T-helper 17 cell (primary cell): Measurements from ENCODE around the gene ADAMTS4. TPM values are rescaled to one million over a fixed set of nuclear protein-coding genes. Genes with fewer than 3 reads are reported as not detected.

Experiments
- ATAC-seq: fragments of 150-1000 bp; cut with Tn5 transposase; 2 replicates; pipeline ENCODE4 v1.10.0; 2021; ENCODE audit warnings: mild to moderate bottlenecking, moderate library complexity
- DNase-seq, 3 donors: peaks; one replicate each; pipeline versions ENCODE4 v3.0.0 to v3.0.0-alpha.2; 2020 to 2021
- H3K9me3 ChIP-seq: one replicate; pipeline ENCODE4 v1.7.0; 2013; ENCODE audit warnings: low read length, mild to moderate bottlenecking; ENCODE audit not compliant: control insufficient read depth, poor library complexity, severe bottlenecking
- H3K27ac Mint-ChIP-seq: one replicate; pipeline ENCODE4 v1.8.0; 2022; ENCODE audit warnings: mild to moderate bottlenecking, moderate library complexity, mixed read lengths
- H3K27me3 Mint-ChIP-seq: one replicate; pipeline ENCODE4 v1.8.0; 2022; ENCODE audit warnings: mixed read lengths
- H3K36me3 Mint-ChIP-seq: one replicate; pipeline ENCODE4 v1.8.0; 2022; ENCODE audit warnings: low read depth, mixed read lengths
- H3K4me1 Mint-ChIP-seq: one replicate; pipeline ENCODE4 v1.8.0; 2022; ENCODE audit warnings: mild to moderate bottlenecking, mixed read lengths
- H3K4me3 Mint-ChIP-seq: one replicate; pipeline ENCODE4 v1.8.0; 2022; ENCODE audit warnings: mild to moderate bottlenecking, moderate library complexity, mixed read lengths
- total RNA-seq, 4 donors: library from RNA in 2 of 4; stranded (reverse) in 2 of 4; gene quantifications; one replicate each; pipeline ENCODE4 v1.2.3 and lab custom pipeline; 2022 to 2026

The ADAMTS4 gene
- total RNA-seq (under 1 TPM; 0.31 to 0.77 TPM), total RNA-seq (lab: John Stamatoyannopoulos, UW) (0.93 to 2.0 reads per million in 2 donors)

- ATAC-seq (no peak), DNase-seq (no peak)
- no peaks in the 10 kb centered on the region for H3K9me3 ChIP-seq
- Mint-ChIP-seq H3K27me3 (no peaks in the 10 kb centered on the region), H3K27ac (no peak within 1 kb of the TSS), H3K36me3 (no peaks in the 10 kb centered on the region), H3K4me3 (peak within 1 kb of the TSS; percentile 25), H3K4me1 (peaks cover 25% of the 10 kb centered on the region)
Measured at GRCh38 chr1:161198897-161199431, at the start of gene ADAMTS4. Gene ADAMTS4, minus strand, starts transcription at chr1:161199054. Its CDS starts 427 bp downstream, at chr1:161198627.

- no peak for DNase-seq
- H3K9me3 ChIP-seq = no peaks in the 10 kb centered on the region
- H3K27me3 Mint-ChIP-seq = peaks cover 27% of the 10 kb centered on the region
- ATAC-seq = no peak
- no peak overlapping the region for H3K27ac Mint-ChIP-seq
- peaks cover 3% of the 10 kb centered on the region for H3K4me1 Mint-ChIP-seq
- H3K36me3 Mint-ChIP-seq = peaks cover 12% of the 10 kb centered on the region
- H3K4me3 Mint-ChIP-seq = no peak overlapping the region
Measured at GRCh38 chr1:161244888-161245287, 46.0 kb upstream of the ADAMTS4 start.

- peaks cover 3% of the 10 kb centered on the region for H3K4me1 Mint-ChIP-seq
- H3K4me3 Mint-ChIP-seq = no peak overlapping the region
- H3K27ac Mint-ChIP-seq = no peak overlapping the region
- H3K9me3 ChIP-seq = no peaks in the 10 kb centered on the region
- ATAC-seq (no peak), DNase-seq (no peak)
- H3K27me3 Mint-ChIP-seq = peaks cover 40% of the 10 kb centered on the region
- H3K36me3 Mint-ChIP-seq = peaks cover 12% of the 10 kb centered on the region
Measured at GRCh38 chr1:161242313-161242712, 43.5 kb upstream of the ADAMTS4 start.

- no peak for ATAC-seq
- H3K27ac Mint-ChIP-seq = no peak overlapping the region
- DNase-seq = no peak
- H3K4me1 Mint-ChIP-seq = peaks cover 3% of the 10 kb centered on the region
- no peaks in the 10 kb centered on the region for H3K9me3 ChIP-seq
- H3K4me3 Mint-ChIP-seq = no peak overlapping the region
- H3K27me3 Mint-ChIP-seq = peaks cover 37% of the 10 kb centered on the region
- peaks cover 12% of the 10 kb centered on the region for H3K36me3 Mint-ChIP-seq
Measured at GRCh38 chr1:161241682-161242081, 42.8 kb upstream of the ADAMTS4 start.

GRCh38 chr1:161238039-161238473 is 39.2 kb upstream of the ADAMTS4 start, which contains the start of gene NR1I3:
Gene NR1I3, minus strand, starts transcription at chr1:161238203. Its CDS starts 1,638 bp downstream, at chr1:161236565.
- no peak for ATAC-seq
- H3K4me3 Mint-ChIP-seq = no peak within 1 kb of the TSS
- DNase-seq = no peak

GRCh38 chr1:161235957-161236775 is 37.3 kb upstream of the ADAMTS4 start:
- Mint-ChIP-seq H3K27ac (no peak overlapping the region), H3K36me3 (peaks cover 6% of the 10 kb centered on the region), H3K27me3 (peaks cover 24% of the 10 kb centered on the region), H3K4me1 (no peaks in the 10 kb centered on the region), H3K4me3 (no peak overlapping the region)
- H3K9me3 ChIP-seq = no peaks in the 10 kb centered on the region
- DNase-seq (no peak), ATAC-seq (no peak)

More at GRCh38 chr1:161238039-161238473, 39.2 kb upstream of the ADAMTS4 start, which contains the start of gene NR1I3:
- H3K27ac Mint-ChIP-seq = no peak within 1 kb of the TSS
- H3K36me3 Mint-ChIP-seq = peaks cover 12% of the 10 kb centered on the region
- H3K27me3 Mint-ChIP-seq = peaks cover 33% of the 10 kb centered on the region
- H3K4me1 Mint-ChIP-seq = peaks cover 3% of the 10 kb centered on the region
- H3K9me3 ChIP-seq = no peaks in the 10 kb centered on the region

GRCh38 chr1:161233102-161233501 is 34.2 kb upstream of the ADAMTS4 start:
- Mint-ChIP-seq H3K4me1 (no peaks in the 10 kb centered on the region), H3K27me3 (peaks cover 2% of the 10 kb centered on the region), H3K4me3 (no peak overlapping the region), H3K27ac (peak overlapping the region; percentile 16), H3K36me3 (no peaks in the 10 kb centered on the region)
- no peaks in the 10 kb centered on the region for H3K9me3 ChIP-seq
- DNase-seq (no peak), ATAC-seq (no peak)

GRCh38 chr1:161230762-161231161 is 31.9 kb upstream of the ADAMTS4 start:
- H3K27me3 Mint-ChIP-seq = no peaks in the 10 kb centered on the region
- H3K9me3 ChIP-seq = no peaks in the 10 kb centered on the region
- H3K4me1 Mint-ChIP-seq = peaks cover 19% of the 10 kb centered on the region
- no peak for DNase-seq
- H3K27ac Mint-ChIP-seq = no peak overlapping the region
- ATAC-seq = no peak
- H3K4me3 Mint-ChIP-seq = no peak overlapping the region
- H3K36me3 Mint-ChIP-seq = peaks cover 2% of the 10 kb centered on the region

- no peaks in the 10 kb centered on the region for H3K27me3 Mint-ChIP-seq
- no peak overlapping the region for H3K27ac Mint-ChIP-seq
- peaks cover 24% of the 10 kb centered on the region for H3K4me1 Mint-ChIP-seq
- no peak for ATAC-seq
- peaks cover 2% of the 10 kb centered on the region for H3K36me3 Mint-ChIP-seq
- DNase-seq = no peak
- no peak overlapping the region for H3K4me3 Mint-ChIP-seq
- H3K9me3 ChIP-seq = no peaks in the 10 kb centered on the region
Measured at GRCh38 chr1:161229896-161230295, 31.0 kb upstream of the ADAMTS4 start.

- peak overlapping the region; percentile 86 for H3K27ac Mint-ChIP-seq
- DNase-seq (no peak), ATAC-seq (no peak)
- peaks cover 2% of the 10 kb centered on the region for H3K36me3 Mint-ChIP-seq
- H3K4me3 Mint-ChIP-seq = peak overlapping the region; percentile 100
- H3K4me1 Mint-ChIP-seq = peaks cover 24% of the 10 kb centered on the region
- H3K9me3 ChIP-seq = no peaks in the 10 kb centered on the region
- H3K27me3 Mint-ChIP-seq = no peaks in the 10 kb centered on the region
Measured at GRCh38 chr1:161228032-161228431, 29.2 kb upstream of the ADAMTS4 start.

GRCh38 chr1:161227196-161227871 is 28.5 kb upstream of the ADAMTS4 start:
- peak overlapping the region; percentile 100 for H3K4me3 Mint-ChIP-seq
- DNase-seq (peak; percentile 74 to 88 (median 79)), ATAC-seq (peak; percentile 45)
- no peaks in the 10 kb centered on the region for H3K9me3 ChIP-seq
- no peaks in the 10 kb centered on the region for H3K27me3 Mint-ChIP-seq
- H3K27ac Mint-ChIP-seq = peak overlapping the region; percentile 86
- peaks cover 2% of the 10 kb centered on the region for H3K36me3 Mint-ChIP-seq
- H3K4me1 Mint-ChIP-seq = peaks cover 24% of the 10 kb centered on the region

- H3K27me3 Mint-ChIP-seq = no peaks in the 10 kb centered on the region
Measured at GRCh38 chr1:161226759-161227158, 27.9 kb upstream of the ADAMTS4 start.

GRCh38 chr1:161226320-161226711 is 27.5 kb upstream of the ADAMTS4 start:
- Mint-ChIP-seq H3K4me3 (peak overlapping the region; percentile 100), H3K36me3 (peaks cover 2% of the 10 kb centered on the region), H3K27ac (peak overlapping the region; percentile 96), H3K27me3 (no peaks in the 10 kb centered on the region), H3K4me1 (peaks cover 24% of the 10 kb centered on the region)
- DNase-seq (no peak), ATAC-seq (no peak)
- no peaks in the 10 kb centered on the region for H3K9me3 ChIP-seq

More at GRCh38 chr1:161226759-161227158, 27.9 kb upstream of the ADAMTS4 start:
- DNase-seq = no peak
- peaks cover 2% of the 10 kb centered on the region for H3K36me3 Mint-ChIP-seq
- H3K4me1 Mint-ChIP-seq = peaks cover 24% of the 10 kb centered on the region
- H3K4me3 Mint-ChIP-seq = peak overlapping the region; percentile 100
- no peak for ATAC-seq
- peak overlapping the region; percentile 86 for H3K27ac Mint-ChIP-seq
- no peaks in the 10 kb centered on the region for H3K9me3 ChIP-seq
